ENCODE results near the gene NIPBL.

- no peak for TF ChIP-seq EZH2 (IDR thresholded peaks at IDR 0.05; ENCODE audit: borderline replicate concordance, low read length)
- TF ChIP-seq CTCF (IDR thresholded peaks at IDR 0.05; ENCODE audit: low read length) = no peak
These were observed 42.7 kb downstream of the NIPBL start for GRCh38 chr5:36919238-36919637.
